Activated naive CD8-positive, alpha-beta T cell treated with anti-CD3 and anti-CD28 coated beads, Interleukin-2, amount 50 U/mL, for 16 hours (primary cell): ENCODE measurements around the gene JAM3.
A peak's percentile ranks its signal among the peaks of the same experiment; 100 is the strongest.

Experiments
- DNase-seq: peaks from one replicate; pipeline ENCODE4 v3.0.0-alpha.2; 2020; ENCODE audit warnings: low read depth, low spot score

Gene JAM3

DNA sequence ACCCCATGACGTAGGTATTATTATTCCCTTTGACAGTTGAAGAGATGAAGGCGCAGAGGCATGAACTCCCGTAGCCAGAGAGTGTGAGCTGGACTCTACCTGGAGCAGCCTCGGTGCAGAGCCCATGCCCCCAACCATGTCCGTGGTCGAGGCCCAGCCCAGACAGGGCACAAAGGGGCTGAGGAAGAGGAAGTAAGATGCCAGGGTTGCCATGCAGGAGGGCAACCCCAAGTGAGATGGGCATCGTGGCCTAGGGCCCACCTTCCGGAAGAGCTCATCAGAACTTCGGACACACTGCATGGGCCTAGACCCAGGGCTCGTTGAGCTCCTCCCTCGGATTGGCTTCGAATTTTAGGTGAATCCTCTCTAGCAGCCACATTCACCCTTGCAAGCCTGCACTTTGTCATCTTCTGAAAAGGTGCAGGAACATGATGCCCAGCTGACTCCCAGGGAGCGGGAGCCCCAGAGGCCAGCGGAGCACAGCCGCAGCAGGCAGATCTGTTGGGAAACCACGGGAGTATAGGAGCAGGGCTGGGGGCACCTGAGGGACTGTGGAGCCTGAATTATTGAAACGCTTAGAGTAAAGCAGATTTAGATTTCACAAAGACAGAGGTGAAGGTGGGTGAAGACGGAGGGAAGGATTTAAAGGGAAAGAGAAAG is 29.0 kb upstream of the JAM3 start:
- DNase-seq: no peak

DNA sequence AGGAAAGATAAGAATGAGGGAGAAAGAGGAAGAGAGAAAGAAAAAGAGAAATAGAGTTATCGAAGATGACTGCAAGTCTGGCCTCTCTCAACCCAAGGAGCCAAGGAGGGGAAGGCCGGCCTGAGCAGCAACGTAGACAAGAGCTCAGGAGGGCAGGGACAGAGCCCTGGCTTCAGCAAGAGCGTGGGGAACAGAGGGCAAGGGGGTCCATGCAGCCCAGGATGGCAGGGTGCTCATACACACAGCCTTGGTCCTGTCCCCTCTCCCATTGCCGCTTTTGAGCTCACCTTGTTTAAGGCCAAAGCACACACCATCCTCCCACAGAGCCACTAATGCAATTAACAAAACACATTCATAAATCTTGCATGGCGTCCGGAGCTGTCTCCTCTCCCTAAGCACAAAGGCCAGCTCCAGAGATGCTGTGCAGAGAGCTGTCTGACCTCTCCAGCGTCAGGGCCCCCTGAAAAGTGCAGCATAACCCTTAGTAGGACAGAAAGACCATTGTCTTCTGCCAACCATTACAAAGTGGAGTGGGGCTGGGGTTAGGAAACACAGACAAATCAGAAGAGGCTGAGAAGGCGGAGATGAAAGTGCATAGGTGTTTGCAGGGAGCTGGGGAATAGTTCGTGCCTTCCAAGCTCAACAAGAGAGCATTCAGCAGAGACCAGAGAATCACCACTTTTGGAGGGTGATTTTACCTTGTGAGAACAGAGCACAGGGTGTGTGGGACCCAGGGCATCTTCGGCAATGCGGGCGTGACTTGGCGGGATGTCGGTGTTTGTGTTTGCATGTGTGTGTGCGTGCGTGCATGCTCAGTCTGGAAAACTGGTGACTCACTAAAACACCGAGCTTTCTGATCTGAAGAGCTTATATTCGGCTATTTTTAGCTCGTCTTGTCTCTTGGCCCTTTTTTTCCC is 28.2 kb upstream of the JAM3 start:
- DNase-seq: no peak

DNA sequence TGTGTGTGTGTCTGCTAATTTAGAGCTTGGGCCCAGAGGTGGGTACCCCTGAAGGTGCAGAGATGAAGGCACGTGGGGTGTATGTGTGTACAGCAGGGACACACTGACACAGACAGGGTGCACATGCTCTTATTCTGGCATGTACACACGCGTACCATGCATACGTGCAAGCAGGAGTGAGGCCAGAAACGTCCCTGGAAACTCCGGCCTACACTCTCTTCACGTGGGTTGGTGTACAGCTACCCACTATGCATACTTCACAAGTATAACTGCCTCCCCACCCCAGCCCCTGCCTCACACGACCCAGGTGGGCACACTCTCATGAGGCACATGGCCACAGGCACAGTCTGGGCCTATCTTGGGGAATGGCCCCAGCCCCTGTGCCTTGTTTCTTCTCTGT is 27.5 kb upstream of the JAM3 start:
- no peak for DNase-seq

DNA sequence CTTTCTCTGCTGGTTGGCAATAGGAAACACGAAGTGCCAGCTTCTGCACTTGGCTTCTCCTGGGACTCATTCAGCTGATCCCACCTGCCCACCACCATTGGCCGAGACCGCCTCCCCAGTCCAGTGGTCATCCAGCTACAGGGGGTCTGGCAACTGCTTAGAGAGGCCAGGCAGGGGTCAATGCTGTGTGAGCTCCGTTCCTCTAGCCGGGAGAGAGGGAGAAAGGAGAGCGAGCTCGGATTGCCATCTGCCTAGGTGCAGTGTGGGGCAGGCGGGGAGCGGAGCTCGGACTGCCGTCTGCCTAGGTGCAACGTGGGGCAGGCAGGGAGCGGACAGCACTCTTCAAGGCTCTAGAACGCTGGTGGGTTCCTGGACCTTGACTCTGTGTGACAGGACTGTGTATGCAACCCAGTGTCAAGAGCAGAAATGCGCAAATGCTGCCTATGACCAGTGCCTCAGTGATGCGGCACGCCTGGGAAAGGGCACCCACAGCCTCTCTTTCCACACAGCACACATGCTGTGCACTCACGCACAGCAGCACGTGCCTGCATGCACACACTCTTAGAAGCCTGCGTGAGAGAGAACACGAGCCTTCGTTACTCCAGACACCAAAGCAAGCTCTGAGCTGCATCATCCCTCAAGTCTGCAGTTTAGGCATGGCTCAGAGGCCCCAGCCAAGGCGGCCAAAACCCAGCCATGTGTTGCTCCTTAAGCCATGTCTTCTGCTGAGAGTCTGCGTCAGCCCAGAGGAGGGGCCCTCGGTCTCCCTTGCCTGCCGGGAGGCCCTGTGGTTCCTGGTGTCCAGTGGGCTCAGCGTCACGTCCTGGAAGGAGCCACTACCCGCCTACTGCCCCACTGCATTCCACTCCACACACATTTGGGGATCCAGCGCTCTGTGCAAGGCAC is 26.8 kb upstream of the JAM3 start:
- no peak for DNase-seq

DNA sequence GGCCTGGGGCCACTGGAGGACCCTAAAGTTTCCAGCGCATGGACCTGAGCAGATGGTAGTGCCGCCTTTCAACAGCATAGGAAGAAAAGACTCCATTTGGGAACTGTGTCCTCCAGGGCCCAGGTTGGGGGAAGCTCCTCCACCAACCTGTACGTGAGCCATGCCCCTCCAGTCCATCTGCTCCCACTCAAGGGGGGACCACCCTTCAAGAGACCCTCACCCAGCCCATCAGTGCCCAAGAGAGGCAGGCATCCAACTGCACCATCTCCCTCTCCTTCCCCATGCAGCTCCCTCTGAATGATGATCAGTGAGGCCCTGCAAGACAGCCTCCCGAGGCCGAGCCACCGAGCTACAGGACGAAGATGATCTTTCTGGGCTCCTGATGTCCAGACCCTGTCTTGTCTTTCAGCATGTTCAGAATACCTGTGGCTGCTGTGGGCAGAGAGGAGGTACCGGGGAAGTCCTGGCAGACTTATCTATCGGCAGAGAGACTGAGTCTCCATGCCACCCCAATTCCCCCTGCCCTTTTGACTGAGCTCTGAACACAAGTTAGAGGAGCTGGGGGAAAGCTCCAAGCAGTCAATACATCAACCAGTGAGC is 25.0 kb upstream of the JAM3 start:
- DNase-seq: no peak

DNA sequence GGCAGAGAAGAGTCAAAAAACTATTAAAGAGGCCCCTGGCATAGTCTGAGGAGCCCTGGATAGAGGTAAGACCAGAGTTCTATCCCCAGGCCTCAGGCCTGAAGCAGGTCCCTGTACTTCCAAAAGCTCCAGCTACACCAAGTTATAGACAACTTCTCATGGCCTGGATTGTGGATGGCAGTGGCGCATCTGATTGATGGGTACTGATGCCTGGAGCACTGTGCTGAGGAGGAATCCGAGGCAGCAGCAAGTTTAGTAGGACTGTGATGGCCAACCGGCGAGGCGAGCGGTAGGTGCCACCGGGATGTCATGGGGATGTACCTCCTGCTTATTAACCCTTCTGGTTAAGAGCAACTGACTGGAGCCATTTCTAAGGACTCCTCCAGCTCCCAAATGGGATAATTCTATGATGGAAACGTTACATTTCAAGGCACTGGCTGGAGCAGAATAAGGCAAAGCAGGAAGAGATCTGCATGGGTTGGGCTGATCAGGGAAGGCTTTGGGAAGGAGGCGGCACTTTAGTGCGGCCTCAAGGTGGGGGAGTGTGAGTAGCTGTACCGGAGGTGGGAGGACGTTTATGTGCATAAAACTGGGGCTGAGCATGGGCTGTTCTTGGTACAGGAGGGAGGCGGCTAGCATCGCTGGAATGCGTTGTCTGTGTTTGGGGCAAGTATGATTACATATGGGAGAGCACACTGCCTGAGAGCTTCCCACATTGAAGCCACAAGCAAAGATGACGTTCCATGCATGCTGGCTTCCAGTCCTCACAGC is 24.2 kb upstream of the JAM3 start:
- no peak for DNase-seq

DNA sequence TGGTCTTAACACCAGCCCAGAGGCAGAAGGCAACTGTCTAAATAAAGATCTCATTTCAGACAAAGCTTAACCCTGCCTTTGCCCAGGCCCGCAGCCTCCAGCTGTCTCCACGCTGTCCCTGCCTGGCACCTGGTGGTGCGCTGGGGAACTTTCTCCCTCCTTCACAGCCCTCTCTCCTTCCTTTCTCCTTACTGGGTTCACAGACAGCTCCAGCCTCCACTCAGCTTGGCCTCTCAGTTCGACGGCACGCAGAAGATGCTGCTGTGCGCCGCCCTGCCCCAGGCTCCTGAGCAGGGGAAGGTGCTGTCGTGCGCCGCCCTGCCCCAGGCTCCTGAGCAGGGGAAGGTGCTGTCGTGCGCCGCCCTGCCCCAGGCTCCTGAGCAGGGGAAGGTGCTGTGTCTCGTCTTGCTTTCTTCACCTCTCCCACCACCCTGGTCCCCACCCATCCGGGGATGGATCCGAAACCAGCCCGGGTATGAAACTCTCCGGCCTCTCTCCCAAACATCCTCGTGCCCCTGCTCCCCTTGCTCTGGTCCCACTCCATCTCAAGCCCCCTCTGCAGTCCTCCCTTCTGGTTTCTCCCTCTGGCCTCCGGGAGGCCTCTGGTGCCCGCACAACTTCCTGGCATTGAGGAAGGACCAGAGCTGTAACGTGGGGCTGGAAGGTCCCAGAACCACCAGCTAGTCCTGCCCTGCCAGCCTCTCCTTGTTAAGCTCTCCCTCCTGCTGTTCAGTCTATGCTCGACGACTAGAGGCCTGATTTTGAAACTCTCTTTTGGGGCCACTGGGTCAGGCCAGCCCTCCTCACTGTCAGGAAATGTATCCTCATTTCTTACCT is 22.9 kb upstream of the JAM3 start:
- no peak for DNase-seq

DNA sequence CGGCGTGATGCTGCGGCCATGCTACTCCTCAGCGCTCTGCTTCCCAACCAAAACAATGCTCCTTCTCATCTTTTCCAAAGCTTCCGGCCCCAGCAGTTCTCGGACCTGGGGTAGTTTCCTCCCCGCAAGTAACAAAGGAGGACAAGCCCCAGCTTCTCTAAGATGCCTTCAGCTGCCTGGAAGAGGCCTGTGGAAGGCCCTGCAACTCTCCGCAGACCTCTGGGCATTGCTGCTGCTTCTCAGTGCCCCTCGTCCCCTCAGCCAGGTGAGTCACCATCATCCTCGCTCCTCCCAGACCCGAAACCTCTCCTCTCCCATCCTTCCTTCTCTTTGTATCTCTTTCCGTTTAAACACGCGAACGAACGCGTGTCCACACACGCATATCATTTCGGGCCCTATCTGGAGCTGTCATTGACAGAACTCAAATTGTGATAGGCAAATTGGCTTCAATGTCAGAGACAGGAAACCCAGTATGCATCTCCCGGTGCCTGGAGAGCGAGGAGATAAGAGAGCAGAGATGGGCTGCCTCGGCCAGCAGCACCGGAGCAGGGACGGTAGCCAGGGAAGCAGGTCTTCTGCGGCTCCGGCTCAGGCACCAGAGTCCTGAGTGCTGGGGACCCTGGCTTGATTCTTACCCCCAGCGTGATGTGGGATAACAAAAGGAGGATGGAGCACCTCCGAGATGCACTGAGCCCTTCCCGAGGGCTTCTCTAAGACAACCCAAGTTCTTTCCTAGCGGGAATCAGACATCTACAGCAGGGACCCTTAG is 22.0 kb upstream of the JAM3 start:
- DNase-seq: no peak

DNA sequence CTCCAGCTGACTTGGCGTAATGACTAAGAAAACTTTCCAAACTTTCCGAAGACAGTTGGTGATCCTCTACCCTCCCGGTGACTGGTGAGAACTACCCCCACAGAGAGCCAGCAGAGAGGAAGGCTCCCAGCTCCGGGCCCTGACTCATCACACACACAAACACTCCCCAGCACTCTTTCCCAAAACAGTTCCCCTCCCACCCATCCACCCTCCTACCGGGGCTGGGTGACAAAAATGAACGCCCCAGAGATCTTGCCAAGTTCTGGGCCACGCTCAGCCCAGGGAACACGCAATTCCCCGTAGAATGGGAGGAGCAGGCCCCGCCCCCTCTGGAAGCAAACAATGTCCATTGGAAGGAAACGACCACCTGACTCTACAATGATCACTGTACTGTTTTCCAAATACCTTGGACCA is 21.3 kb upstream of the JAM3 start:
- DNase-seq: no peak

DNA sequence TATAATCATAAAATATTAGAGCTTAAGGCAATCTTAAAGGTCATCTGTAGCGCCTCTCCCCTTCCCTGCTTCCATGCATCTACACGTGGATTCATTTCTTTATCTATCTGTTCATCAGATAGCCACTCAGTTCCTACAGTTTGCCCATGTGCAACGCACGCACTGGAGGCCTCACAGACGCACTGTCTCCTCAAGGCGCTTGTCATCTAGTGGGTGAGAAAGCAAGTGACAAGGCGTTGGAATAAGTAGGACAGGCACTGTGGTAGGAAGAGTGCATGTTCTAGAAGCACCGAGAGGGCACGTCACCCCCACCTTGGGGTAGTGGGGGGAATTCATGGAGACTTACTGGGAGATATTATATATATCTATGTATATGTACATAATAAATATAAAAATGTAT is 20.8 kb upstream of the JAM3 start:
- no peak for DNase-seq

DNA sequence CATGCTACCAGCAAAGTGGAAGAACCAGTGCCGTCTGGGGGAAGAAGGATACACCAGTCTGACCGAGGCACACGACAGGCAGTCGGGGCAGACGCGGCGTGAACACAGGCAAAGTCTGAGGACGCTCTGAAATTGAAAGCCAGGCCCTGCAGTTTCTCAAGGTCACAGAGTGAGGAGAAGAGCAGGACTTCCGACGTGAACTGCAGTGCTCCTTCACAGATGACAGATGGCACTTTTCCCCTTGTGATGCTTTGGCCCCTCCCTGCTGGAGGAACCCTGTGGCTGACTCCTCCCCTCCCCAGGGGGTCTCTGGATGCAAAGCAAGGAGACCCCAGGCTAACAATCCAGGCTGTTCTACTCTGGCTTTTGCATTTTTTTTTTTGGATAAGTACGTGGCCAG is 19.6 kb upstream of the JAM3 start:
- DNase-seq: no peak

DNA sequence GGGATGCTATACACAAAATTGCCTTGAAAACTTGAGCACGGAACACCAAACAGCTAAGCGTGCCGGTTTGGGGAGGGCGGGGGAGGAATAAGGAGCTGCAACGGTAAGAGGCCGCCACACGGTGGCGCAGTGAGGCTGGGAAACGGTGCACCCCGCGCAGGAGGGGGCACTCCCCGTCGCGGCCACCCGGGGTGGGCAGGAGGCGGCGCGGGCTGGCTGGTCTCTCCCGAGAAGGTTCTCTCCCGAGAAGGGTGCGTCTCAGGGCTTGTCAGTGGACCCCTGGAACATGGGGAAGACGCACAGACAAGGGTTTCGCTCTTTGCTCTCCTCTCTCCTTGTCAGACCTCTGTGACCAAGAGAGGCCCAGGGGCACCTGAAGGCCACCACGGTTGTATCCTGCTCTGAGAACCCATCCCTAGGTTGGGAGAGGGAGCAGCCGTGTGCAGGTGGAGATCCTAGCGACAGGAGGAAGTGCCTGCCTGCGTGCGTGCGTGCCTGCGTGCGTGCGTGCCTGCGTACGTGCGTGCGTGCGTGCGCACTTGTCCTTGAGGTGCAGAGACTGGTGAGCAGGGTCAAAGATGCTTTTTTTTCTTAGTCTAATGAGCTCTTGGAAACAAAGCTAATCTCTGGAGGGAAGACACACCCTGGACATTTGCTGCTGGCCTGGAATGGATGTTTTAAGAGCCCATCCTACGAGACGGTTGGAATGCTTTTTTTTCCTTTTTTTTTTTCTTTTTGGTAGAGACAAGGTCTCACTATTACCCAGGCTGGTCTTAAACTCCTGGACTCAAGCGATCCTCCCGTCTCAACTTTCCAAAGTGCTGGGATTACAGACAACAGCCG is 18.1 kb upstream of the JAM3 start:
- peak; percentile 55 for DNase-seq

DNA sequence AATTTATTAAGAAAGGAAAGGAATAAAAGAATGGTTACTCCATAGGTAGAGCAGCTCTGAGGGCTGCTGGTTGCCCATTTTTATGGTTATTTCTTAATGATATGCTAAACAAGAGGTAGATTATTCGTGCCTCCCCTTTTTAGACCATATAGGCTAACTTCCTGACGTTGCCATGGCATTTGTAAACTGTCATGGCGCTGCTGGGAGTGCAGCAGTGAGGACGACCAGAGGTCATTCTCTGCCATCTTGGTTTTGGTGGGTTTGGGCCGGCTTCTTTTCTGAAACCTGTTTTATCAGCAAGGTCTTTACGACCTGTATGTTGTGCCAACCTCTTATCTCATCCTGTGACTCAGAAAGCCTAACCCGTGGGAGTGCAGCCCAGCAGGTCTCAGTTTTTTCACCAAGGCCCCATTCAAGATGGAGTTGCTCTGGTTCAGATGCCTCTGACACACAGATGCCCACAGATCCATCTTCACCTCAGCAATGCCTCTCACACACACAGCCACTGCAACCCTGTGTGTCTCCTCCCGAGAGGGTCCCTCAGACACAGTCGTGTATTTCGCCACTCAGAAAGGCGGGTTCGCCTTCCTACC is 16.4 kb upstream of the JAM3 start:
- DNase-seq: no peak

DNA sequence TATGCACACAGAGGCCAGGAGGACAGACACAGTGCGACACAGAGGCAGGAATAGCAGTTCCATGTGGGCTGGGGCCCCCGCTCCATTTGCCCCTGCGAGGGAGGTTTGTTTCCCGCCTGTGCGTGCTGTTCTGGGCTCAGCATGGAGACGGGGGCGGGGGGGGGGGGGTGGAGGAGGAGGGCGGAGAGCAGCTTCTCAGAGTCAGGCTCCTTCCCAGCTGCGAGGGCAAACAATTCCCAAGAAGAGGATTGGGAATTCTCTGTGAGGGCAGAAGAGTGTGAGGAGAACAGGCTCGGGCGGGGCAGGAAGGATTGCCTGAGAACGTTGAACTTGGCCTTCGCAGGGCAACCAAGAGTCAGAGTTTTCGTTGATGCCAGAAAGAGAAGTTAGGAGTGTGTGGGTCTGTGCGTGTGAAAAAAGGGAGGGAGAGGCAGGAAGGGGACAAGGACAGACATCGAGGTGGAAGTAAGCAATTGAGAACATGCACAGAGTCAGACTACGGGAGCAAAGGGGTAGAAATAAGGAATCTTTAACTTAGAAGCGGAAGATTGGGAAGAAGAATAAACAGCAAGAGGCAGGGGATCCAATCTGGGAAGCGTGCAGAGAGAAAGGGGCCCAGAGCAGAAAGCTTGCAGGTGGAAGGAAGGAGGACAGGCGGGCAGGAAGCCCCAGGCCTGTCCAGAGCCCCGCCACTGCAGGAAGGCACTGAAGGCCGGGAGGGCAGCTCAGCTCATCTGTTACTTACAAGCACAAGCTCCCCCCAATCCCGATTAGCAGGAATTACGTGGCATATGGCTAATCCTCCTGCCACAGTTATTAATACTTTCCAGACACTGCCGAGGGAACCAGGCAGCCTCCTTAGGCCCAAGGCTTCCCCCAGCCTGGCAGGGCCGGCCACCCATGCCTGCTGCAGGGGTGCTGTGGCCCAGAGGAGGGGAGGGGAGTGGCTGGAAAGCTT is 15.6 kb upstream of the JAM3 start:
- DNase-seq: no peak

DNA sequence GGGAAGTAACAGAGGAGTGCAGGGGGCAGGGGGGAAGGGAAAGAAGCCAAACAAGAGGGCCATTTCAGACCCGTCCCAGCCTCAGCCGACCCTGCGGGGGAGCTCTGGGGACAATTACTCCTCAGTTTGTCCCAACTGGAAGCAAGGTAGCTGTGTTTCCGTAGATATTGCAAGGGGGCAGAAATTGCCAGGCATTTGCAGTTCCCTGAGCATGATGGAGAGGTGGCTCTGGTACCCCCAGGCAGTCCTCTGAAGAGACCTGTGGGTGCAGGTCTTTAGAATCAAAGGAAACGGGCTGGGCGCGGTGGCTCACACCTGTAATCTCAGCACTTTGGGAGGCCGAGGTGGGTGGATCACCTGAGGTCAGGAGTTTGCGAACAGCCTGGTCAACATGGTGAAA is 13.8 kb upstream of the JAM3 start:
- DNase-seq: no peak

DNA sequence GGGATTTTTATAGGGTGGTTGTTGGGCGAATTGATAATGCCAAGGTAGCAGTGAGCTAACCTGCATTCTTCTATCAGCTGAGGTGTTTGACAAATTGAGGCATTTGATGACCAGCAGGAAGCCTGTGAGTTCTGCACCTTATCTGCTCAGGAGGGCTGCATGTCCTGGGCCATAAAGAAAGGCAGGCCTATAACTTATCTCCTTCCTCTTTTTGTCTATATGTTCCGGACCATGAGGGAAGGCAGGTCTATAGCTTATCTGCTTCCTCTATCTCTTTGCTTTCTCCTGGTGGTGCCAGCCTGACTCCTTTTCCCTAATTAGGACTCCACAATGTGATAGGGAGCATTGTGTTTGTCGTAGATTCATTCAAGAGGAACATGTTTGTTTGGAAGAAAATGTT is 8.6 kb upstream of the JAM3 start:
- DNase-seq: no peak
